SK-N-MC (cell line): ENCODE data around the gene DOK1.

Experiments
- EZH2 ChIP-seq: fragments of 200-600 bp; sonication (generic); IDR thresholded peaks from one replicate; pipeline ENCODE4 v1.6.1; 2017; ENCODE audit warnings: antibody characterized with exemption
- FOXP2 ChIP-seq: optimal IDR thresholded peaks from 2 replicates; pipeline ENCODE3; 2011; ENCODE audit warnings: mild to moderate bottlenecking, moderate library complexity; ENCODE audit not compliant: insufficient read depth; ENCODE audit errors: extremely low read length, control extremely low read depth
- POLR2AphosphoS5 ChIP-seq: IDR thresholded peaks from 2 replicates; pipeline ENCODE4 v1.6.1; 2012; ENCODE audit warnings: mild to moderate bottlenecking, low read depth, low read length, borderline replicate concordance

GRCh38 chr2:74522516-74522915 lies 32.0 kb upstream of the DOK1 start:
- TF ChIP-seq POLR2AphosphoS5 (no peak), EZH2 (no peak), FOXP2 (no peak)
